BJ (cell line): ENCODE measurements around the gene EGF. TPM values are rescaled to one million over a fixed set of nuclear protein-coding genes. Genes with fewer than 3 reads are reported as not detected.

Experiments used
- CTCF ChIA-PET: fragments of 350-600 bp; formaldehyde crosslinking; extraction: SDS; loops from one replicate; lab custom pipeline; 2021; ENCODE audit warnings: antibody characterized with exemption, inconsistent platforms; lab: Yijun Ruan, JAX
- POLR2A ChIA-PET: fragments of 300-600 bp; sonication (Branson Sonifier 250); formaldehyde crosslinking; extraction: SDS; loops from one replicate; lab custom pipeline; 2021; ENCODE audit warnings: antibody characterized with exemption; lab: Charles Lee
- DNase-seq: peaks from one replicate; pipeline ENCODE4 v3.0.0-alpha.2; 2011; ENCODE audit warnings: low read depth
- H3K27me3 ChIP-seq: 2 replicates; pipeline ENCODE4 v1.6.0; 2011; ENCODE audit warnings: low read length; ENCODE audit not compliant: control insufficient read depth, insufficient read depth
- H3K36me3 ChIP-seq: 2 replicates; pipeline ENCODE4 v1.5.1; 2011; ENCODE audit warnings: low read length; ENCODE audit not compliant: control insufficient read depth, insufficient read depth
- H3K4me3 ChIP-seq: 2 replicates; pipeline ENCODE4 v1.5.1; 2011; ENCODE audit warnings: low read depth, mild to moderate bottlenecking, control low read depth, low read length
- CTCF ChIP-seq: IDR thresholded peaks from 2 replicates; pipeline ENCODE4 v1.5.1; 2011; ENCODE audit warnings: low read depth, mild to moderate bottlenecking, control low read depth, inconsistent platforms, low read length, moderate library complexity; ENCODE audit not compliant: insufficient read depth
- polyA plus RNA-seq: library from polyadenylated mRNA; depleted of rRNA; stranded (reverse); fragments of >200 nt; gene quantifications from 2 replicates; pipeline ENCODE4 v1.2.3, GENCODE V29; 2011

EGF gene
- polyA plus RNA-seq, 1 experiment, result 3.2 TPM

GRCh38 chr4:109982521-109982920, 69.8 kb downstream of the EGF start:
- Histone ChIP-seq H3K27me3 (no peaks in the 10 kb centered on the region), H3K36me3 (no peaks in the 10 kb centered on the region), H3K4me3 (no peak overlapping the region)
- no peak for DNase-seq
- ChIA-PET POLR2A (no interaction called here), CTCF (interaction anchor here (0.7 to 2.1 kb wide), 3 partner anchors 16 to 534 kb away, joined by 3 to 5 read pairs (median 3); no protein-coding TSS in a partner anchor)
- no peak for TF ChIP-seq CTCF

GRCh38 chr4:109985993-109986974, 73.6 kb downstream of the EGF start:
- ChIA-PET POLR2A (interaction anchor here (1.1 kb wide), 1 partner anchor 1976 kb away, joined by 4 read pairs; no protein-coding TSS in a partner anchor), CTCF (interaction anchor here (0.7 to 1.2 kb wide), 3 partner anchors 9 to 524 kb away, joined by 3 to 5 read pairs (median 3); no protein-coding TSS in a partner anchor)
- Histone ChIP-seq H3K36me3 (no peaks in the 10 kb centered on the region), H3K27me3 (no peaks in the 10 kb centered on the region), H3K4me3 (no peak overlapping the region)
- DNase-seq, result no peak
- no peak for TF ChIP-seq CTCF

- no peak for TF ChIP-seq CTCF
- H3K4me3 ChIP-seq, result no peak overlapping the region
- H3K36me3 ChIP-seq, result no peaks in the 10 kb centered on the region
- DNase-seq, result no peak
- ChIA-PET POLR2A (no interaction called here), CTCF (interaction anchor here (0.8 to 1.9 kb wide), 5 partner anchors 8 to 530 kb away, joined by 3 to 5 read pairs (median 4); no protein-coding TSS in a partner anchor)
- H3K27me3 ChIP-seq, result no peaks in the 10 kb centered on the region
Measured at GRCh38 chr4:109989044-109989443, 76.4 kb downstream of the EGF start.

- no peak for TF ChIP-seq CTCF
- DNase-seq, result no peak
- CTCF ChIA-PET, result interaction anchor here (0.8 to 1.9 kb wide), 5 partner anchors 9 to 529 kb away, joined by 3 to 5 read pairs (median 4); no protein-coding TSS in a partner anchor
- no peaks in the 10 kb centered on the region for H3K36me3 ChIP-seq
- H3K27me3 ChIP-seq, result no peaks in the 10 kb centered on the region
- POLR2A ChIA-PET, result no interaction called here
- no peak overlapping the region for H3K4me3 ChIP-seq
Measured at GRCh38 chr4:109989618-109990017, 76.9 kb downstream of the EGF start.
